SHP77 (cell line): ENCODE data around the gene PIEZO2.

Experiments
- DNase-seq, 2 experiments: peaks; one replicate each; lab custom pipeline; 2025; lab: John Stamatoyannopoulos, UW

Gene PIEZO2

DNA sequence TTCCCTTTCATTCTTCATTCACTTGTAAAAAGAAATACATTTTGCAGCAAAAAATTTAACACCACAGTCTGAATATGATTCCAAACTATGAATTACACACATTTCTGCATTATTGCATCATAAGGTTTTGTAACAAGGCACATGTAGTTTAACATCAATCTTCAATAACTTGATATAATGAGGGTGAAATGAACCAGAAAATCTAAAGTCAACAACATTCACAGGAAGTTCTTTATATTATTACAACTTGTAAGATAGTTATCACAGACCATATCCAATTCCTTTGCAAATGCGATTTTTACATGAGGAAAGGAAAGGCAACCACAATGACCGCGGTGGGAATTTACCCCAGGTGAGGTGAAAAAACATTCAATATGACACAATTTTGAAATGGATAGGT, 410.2 kb downstream of the PIEZO2 start:
- DNase-seq = no peak

DNA sequence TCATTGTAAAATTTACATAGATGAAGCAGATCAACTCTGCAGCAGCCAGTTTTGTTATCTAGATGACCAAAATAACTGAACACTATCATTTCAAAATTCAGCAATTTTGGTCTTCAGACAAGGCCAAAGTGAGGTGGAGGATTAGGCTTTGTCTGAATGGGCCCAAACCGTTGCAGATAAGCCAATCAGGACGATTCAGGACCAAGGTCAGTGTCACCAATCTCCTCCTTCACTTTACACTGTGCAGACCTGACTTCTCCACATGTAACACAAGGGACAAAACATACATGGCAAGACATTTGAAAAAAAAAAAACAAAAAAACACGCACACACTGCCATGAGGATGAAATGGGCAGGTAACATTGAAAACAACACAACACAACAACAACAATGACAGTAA, 412.4 kb downstream of the PIEZO2 start:
- DNase-seq = no peak

DNA sequence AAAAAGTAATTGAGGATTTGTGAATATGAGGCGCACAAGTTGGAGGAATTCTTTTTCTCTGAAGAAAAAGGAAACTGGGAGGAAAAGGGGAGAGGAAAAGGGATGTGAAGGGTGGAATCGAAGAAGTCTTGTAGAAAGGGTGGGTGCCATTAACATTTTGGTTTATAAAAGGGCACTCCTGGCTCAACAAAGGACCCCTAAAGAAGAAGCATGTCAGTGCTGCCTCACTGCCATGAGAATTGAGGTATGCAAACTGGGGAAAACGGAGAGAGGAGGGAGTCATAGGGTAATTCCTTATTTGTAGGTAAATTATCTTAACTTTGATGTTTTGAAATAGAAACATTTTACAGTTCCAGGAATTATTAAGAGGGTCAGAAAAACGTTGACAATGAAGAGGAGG, 416.4 kb downstream of the PIEZO2 start:
- DNase-seq = no peak

DNA sequence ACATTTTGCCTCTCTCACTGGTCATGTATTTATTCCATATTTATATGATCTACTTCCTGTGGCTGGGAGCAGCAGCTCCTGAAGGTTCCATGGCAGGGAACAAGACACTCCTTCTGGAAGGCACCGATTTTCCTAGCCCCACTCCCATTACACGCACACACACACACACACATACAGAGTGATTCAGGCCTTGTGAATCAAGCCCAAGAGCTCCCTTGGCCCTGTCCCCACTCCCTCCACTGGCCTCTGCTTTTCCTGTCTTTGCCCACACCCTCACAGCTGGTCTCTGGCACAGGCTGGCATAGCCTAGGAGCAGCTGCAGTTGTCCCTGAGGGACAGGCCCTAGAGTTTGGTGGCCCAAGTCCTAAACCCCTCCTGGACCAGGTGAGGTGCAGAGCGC, 421.9 kb downstream of the PIEZO2 start:
- no peak for DNase-seq

DNA sequence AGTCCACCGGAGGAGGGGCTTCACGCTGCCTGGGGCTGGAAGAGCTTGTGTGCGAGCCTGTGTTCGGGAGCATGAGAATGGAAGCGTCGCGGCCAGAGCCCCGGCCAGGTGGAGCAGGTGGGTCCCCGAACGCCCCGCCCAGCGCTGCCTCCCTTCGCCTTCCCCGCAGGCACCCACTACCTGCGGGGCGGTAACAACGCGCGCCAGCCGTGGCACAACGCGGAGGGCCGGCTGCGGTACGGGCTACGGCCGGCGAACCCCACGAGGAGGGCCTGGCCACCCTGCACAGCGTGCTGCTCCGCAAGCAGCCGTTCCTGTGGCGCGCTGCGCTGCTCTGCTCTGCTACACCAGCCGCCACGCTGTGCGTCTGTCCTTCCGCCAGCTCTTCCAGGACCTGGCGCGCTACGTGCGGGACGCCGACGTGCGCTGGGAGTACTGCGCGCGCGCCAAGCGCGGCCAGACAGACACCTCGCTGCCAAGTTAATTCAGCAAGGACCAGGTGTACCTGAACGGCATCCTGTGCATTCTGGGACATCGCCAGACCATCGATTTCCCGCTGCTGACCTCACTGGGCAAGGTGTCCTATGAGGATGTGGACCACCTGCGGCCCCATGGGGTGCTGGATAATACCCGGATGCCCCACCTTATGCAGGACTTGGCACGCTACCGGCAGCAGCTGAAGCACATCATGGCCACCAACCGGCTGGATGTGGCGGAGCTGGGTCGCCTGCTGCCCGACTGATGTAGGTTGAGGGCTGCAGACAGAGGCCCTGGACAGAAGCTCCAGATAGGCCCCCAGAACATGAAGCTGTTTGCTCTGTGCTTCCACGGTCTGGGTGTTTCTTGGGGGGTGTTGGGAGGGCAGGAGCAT, 422.9 kb downstream of the PIEZO2 start:
- DNase-seq = no peak

DNA sequence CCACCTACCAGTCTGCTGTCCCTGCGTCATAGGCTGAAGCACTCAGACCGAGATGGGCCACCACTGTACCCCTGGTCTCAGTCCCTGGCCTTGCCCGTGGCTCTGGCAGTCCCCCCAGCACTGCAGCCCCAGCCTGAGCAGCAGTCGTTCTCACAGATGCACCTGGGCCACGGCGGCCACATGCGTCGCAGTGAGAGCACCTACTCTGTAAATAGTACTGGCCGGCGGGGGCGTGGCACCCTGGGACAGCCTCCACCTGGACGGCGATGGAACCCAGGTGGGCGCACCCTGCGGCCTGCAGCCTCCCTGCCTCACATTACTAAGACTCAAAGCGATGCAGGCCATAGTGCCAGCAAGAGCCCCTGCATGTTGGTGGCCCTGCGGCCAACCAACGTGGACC, 424.7 kb downstream of the PIEZO2 start:
- DNase-seq = no peak

DNA sequence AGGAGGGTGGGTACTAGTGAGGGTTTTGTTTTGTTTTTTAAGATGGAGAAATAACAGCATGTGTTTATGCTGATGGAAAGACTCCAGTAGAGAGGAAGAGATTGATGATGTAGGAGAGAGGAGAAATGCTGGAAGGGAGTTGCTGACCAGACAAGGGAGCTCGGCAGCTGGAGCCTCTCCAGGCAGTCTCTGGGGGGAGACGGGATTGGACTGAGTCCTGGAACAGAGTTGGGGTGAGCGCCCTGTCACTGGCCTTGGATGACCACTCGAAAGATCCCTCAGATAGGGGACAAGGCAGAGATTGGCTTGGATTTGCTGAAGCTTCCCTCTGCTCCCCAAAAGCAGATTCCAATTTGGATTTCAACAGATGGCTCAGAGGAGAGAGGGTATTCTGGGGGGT, 425.9 kb downstream of the PIEZO2 start:
- no peak for DNase-seq

DNA sequence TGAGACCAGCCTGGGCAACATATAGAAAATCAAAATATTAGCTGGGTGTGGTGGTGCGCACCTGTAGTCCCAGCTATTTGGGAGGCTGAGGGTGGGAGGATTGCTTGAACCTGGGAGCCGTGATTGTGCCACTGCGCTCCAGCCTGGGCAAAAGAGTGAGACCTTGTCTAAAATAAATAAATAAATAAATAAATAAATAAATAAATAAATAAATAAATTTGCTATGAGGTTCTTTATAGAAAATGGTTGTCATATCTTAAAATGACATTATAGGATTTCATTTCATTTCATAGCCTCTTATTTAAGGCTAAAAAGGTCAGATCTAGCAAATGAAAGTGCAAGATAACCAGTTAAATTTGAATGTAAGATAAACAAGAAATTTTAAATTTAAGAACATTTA, 430.6 kb downstream of the PIEZO2 start:
- no peak for DNase-seq

DNA sequence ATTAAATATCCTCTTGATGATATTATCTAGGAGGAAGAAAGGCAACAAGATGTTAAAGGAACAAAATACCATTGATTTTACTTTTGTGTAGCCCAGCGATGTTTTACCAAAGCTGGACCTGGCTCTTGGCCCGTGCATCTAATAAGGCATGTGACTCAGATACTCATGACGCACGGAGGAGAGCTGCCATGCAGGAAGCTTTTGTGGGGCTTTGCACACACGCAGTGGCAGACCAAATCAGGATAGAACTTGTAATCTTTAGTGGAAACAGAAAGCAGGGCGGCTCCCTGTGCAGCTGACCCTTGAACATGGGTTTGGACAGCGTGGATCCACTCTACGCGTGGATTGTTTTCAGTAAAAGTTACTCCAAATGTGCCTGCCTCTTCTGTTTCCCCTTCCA, 433.6 kb downstream of the PIEZO2 start:
- DNase-seq = no peak

DNA sequence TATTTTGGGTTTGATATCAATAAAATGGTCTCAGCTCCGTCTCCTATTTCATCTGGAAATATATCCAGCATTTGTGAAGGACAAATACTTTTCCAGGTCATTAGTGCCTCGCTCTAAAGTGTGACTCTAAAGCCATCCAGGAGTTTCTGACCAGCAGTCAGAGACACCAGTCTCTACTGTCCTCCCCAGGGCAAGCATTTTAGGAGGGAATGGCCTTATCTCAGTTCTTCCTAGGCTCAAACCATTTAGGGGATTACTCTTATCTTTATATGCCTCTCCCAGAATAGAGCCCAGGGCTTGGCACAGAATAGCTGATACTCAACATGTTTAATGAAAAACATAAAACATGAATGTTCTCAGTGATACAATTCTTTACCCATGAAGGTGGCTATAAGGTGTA, 436.0 kb downstream of the PIEZO2 start:
- DNase-seq = no peak

DNA sequence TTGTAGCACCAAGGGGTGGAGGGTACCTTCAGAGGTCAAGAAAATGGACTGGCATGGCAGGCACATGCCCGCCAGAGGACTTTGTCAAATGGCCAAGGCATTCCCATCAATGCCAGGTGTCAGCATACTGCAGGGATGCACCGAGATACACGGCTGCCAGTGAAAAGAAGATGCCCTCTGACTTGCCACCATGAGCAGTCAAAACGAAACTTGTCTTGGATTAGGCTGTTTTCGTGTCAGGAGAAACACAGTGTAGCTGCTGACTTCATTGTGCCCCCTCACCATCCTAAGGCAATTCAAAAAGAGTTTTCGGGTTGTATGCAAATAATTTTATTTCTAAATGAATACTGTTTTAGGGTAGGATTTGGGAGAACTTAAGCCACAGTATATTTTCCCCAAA, 442.1 kb downstream of the PIEZO2 start:
- no peak for DNase-seq

DNA sequence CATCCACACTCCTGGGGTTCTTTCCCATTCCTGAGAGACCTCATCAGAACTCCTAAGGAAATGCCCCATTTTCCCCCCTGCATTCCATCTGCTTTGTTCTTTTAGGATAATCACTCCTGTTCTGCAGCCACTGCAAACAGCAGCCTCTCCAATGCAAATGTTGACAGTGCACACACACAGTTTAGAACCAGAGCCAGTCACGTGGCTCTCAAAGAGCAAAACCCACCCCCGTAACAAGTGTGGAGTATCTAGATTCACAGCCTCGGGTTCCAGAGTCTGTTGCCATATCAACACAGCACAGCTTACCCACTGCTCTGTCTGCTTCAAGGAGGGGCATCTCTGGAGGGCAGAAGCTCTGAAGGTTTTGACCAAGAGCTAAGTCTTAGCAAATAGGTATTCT, 443.6 kb downstream of the PIEZO2 start:
- no peak for DNase-seq

DNA sequence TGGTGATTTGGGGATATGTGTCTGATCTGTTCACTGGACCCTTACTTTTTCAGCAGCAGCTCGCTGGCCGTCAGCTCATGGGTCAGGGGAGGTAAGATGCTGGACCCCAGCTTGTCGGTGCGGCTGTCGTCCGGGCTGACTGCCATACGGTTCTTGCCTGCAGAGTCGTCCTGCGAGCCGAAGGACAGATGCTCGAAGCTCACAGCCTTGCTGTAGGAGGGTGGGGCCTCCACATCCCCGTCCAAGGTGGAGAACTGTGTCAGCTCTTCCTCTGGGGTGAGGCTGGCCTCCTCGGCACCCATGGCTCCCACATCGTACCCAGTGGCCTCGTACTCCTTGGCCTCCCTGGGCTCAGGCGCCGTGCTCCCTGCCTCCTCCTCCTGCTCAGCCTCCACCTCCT, 444.1 kb downstream of the PIEZO2 start:
- no peak for DNase-seq

DNA sequence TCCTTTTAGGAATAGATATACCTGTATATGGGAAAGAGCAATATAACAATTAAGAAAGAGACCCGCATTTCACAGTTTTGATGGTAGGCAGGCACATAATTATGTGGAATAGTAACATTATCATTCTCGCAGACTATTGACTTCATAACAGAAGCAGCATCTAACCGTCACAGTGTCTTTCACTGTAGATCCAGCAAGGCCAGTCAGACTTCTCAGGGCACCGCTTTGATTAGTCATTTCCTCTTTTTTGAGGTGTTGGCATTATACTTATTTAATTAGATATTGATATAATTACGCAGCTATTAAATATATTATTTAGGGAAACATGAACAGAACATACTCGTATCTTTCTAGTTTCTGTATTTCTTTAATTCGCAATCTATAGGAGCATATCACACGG, 447.2 kb downstream of the PIEZO2 start:
- DNase-seq = no peak

DNA sequence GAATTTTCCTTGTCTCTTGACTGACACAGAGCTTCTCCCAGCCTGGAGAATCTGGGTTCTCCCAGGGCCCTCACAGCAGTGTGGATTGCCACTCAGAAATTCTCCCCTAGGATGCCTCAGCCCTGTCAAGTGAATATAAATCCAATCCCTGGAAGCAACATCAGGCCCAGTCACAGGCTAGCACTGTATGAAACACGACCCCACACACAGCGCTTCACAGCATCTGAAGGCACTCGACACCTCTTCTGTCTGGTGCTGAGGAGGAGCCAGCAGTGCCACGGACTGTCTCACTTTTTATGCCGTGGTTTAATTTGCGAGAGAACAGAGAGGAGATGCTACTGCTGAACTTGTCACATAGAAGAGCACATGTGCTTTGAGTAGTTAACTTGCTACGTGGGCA, 459.0 kb downstream of the PIEZO2 start:
- DNase-seq = no peak

DNA sequence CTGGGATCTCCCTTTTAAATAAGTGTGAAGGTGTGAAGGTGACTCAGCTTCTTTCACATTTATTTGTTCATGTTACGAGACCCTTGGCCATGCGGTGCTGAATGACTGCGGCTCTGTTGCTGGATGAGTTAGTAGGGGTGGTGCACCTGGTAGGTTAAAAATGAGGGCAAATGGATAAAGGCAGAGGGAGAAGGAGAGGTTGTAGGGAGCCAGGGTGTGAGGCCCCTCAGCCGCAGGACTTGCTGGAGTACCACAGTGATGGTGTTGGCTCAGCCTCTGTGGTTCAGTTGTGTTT, 459.4 kb downstream of the PIEZO2 start:
- no peak for DNase-seq

DNA sequence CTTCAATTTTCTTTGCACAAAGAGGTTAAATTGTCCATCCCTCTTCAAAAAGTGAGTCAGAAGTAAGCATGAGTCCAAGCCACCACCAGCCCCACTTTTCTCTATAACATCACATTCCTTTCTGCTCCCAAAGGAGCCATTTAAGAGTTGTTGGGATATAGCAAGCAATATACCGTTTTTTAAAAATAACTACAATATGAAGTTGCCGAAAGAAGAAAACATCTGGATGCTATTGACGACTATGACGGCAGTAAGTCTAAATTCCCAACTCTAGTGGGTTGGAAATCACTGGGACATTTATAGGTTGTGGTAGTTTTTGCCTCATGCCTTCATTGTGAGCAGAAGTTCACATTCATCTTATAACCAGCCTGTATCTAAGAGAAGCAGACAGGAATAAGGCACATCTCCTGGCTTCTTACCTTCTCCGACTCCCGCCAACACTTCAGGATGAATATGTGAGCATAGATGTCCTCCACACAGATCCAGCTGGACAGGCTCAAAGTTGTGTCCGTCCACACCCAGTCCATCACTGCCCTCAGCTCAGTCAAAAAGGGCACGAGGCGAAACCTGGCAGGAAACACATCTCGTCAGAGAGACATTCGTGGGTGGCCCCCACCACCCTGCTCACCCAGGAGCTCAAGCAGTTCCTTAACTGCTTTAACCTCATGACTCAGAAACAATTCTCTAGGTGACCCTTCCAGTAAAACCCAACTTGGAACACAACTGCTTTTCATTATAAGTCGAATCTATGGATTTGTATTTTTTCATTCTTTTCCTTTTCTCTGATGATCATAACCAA, 459.9 kb downstream of the PIEZO2 start:
- DNase-seq = no peak

DNA sequence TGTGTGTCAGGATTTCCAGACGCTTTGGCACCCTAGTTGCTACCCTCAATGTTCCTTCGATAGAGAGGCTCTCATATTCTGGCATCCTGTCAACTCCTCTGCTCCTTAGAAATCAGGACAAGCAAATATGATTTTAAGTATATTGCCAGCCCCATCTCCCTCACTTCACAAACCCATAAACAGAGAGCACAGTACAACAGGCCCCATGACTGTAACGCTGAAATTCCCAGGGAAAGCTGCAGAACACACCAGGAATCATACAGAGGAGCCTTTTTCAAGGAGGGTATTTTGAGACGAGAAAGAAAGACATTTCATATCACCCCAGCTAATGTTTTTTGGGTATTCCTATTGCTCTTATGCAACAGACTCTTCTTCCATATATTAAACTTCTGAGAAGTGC, 460.6 kb downstream of the PIEZO2 start:
- no peak for DNase-seq

DNA sequence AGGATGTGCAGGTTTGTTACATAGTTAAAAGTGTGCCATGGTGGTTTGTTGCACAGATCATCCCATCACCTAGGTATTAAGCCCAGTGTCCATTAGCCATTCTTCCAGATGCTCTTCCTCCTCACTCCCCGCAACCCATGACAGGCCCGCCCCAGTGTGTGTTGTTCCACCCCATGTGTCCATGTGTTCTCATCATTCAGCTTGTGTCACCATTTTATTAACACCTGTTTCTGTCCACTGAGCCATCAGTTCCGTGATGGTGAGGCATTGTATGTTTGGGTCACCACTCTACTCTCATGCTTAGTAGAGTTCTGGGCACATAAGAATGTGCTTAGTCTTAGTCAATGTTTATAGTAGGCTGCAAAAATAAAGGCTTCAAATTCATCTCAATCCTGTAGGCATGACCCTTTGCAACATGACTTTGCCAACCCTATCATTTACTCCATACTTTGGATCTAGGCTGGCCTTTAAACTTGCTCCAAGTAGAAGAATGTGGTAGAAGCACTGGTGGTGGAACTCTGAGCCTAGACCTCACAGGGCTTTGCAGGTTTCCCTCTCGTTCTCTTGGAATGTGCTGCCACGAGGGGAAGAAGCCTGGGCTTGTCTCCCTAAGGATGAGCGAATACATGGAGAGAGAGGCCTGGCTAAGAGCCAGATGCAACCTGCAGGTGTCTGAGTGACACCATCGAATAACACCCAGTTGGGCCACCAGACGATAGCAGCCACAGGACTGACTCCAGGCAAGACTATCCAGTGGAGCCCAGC, 462.0 kb downstream of the PIEZO2 start:
- DNase-seq = no peak

DNA sequence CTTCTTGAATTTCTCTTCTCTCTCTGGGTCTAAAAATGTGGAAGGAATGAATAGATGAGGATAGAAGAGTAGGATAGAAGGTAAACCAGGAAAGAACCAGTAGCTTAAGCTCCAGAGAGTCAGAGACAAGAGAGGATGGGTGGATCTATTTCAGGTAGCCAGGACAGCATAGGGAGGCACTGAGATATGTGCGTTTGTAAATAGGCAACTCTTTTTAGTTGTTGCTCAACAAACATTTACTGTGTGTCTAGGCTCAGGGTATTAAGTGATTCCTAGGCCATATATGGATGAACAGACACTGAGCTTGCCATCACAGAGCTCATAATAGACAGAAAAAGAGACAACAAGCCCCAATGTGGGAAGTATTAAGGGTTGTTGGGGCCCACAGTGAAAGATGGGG, 463.1 kb downstream of the PIEZO2 start:
- DNase-seq = no peak

DNA sequence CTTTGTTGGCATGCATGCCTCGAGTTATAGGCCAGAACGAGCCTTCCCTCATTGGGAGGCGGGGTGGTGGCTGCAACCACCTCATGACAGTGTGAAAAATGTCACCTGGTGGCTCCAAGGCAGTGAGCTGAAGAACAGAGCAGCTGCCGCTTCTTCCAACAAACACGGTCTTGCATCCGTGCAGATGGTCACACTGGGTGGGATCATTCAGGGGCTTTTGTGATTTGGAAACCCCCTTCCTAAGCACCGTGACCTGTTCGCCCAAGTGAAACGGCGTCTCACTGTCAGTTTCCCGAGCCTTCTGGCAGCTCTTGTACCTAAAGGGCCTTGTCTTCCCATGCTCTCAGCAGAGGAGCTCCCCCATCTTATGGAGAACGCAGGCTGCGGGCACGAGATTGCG, 463.9 kb downstream of the PIEZO2 start:
- DNase-seq = no peak

DNA sequence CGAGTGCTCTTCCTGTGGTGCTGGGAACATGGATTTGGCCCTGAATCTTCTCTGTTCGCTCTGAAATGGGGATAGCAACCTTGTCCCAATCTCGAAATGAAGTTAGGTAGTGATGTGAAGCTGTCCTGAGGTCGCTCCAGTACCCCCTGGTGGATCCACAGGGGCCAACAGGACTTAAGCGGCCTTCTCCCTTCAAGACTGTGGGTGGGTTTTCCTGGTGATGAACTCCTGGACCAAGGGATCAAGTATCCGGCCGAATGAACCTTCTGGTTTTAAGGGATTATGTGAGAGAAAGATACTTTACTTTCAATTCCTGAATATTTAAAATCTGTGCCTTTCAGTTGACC, 467.0 kb downstream of the PIEZO2 start:
- DNase-seq = no peak
